HL-60/S4 treated with phorbol 12-myristate 13-acetate at 8.2 ng/mL for 4 days and 3 days (cell line): ENCODE data around the gene MZF1.

Experiments
- in situ Hi-C: fragments of 300-500 bp; cut with MboI; formaldehyde crosslinking; loops from 2 replicates; pipeline ENCODE4 v1.15.0; 2022; ENCODE audit warnings: low sequenced_read_pairs

MZF1 gene

DNA sequence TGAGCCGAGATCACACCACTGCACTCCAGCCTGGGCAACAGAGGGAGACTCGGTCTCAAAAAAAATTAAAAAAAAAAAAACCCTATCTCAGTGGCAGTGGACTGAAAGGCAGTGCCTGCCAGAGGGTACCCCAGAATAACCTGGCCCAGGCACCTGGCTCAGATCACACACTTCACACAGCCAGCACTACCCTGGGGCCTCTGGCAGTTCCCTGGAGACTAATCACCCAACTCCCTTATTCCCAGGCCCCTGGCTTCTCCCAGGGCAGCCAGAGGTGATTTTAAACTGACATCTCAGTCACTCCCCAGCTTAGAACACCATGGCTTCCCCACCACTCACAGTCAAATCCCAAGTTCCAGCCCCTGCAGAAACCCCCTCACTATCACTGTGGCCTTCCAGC lies 57.9 kb downstream of the MZF1 start:
- in situ Hi-C loops = no loop called here

DNA sequence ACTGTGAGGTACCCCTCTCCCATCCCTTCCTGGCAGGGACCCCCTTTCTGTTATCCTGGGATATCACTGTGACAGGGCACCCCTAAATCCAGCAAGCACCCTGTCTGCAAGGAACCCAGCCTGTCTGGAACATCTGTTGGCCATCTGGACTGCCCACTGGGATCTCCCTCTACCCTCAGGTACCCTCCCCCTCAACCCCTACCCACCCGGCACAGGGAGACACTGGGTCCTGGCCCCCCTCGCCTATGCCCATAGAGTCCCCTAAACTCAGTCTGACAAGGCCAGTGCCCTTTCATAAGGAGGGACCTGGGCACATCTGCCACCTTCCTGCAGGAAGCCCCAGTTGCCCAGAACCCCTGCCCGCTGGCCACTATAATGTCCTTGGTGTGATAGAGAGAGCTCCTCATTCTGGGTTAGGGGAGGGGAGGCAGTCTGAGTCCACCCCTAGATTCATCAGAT lies 58.5 kb downstream of the MZF1 start:
- in situ Hi-C loops = no loop called here

DNA sequence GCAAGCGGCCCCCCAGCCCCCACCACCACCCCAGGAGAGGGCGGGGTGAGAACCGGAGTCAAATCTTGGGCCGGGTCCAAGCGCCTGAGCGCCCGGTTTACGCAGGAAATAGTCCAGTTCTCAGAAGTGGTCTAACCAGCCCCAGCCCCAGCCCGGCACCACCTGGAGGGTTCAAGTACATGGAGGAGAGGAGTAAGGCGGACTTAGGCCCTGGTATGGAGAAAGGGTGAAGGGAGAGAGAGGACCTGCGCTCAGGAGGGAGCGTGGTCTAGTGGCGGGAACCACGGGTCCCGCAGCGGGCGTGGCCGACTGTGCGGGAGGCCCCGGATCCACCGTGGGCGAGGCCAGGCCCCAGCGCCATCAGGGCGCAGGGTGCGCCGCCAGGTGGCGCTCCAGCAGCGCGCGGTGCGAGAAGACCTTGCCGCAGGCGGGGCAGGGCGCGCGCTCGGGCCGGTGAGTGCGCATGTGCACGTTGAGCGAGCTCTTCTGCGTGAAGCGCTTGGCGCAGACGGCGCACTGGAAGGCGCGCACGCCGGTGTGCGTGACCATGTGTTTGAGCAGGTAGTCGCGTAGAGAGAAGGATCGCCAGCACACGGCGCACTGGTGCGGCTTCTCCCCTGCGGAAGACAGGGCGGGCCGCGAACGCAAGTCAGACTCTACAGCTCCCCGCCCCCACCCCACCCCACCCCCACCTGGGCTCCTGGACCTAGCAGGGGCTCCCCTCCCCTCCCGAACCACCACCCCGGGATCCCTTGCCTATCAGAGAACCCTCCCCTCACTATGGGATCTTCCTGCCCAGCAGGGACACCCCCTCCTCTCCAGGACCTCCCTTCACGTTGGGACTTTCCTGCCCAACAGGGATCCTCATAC lies 59.2 kb downstream of the MZF1 start:
- in situ Hi-C loops = no loop called here

- in situ Hi-C loops = no loop called here
These were observed 59.9 kb downstream of the MZF1 start for GRCh38 chr19:58513213-58513693.
